Endothelial cell (in vitro differentiated cells): ENCODE data around the gene FAM168B. TPM values are rescaled to one million over a fixed set of nuclear protein-coding genes. Genes with fewer than 3 reads are reported as not detected.
A peak's percentile ranks its signal among the peaks of the same experiment; 100 is the strongest.

Experiments
- DNase-seq: peaks from one replicate; pipeline ENCODE4 v3.0.0; 2021; ENCODE audit warnings: low spot score
- H3K27ac Mint-ChIP-seq: one replicate; pipeline ENCODE4 v1.8.0; 2021; ENCODE audit warnings: mixed read lengths, inconsistent platforms; ENCODE audit not compliant: unreplicated experiment
- H3K27me3 Mint-ChIP-seq: one replicate; pipeline ENCODE4 v1.8.0; 2021; ENCODE audit warnings: mild to moderate bottlenecking, moderate library complexity, mixed read lengths, inconsistent platforms; ENCODE audit not compliant: unreplicated experiment
- H3K36me3 Mint-ChIP-seq: one replicate; pipeline ENCODE4 v1.8.0; 2021; ENCODE audit warnings: mild to moderate bottlenecking, low read depth, mixed read lengths, inconsistent platforms; ENCODE audit not compliant: unreplicated experiment
- H3K4me1 Mint-ChIP-seq: one replicate; pipeline ENCODE4 v1.8.0; 2021; ENCODE audit warnings: mild to moderate bottlenecking, mixed read lengths, inconsistent platforms; ENCODE audit not compliant: unreplicated experiment
- H3K4me3 Mint-ChIP-seq: one replicate; pipeline ENCODE4 v1.8.0; 2021; ENCODE audit warnings: mild to moderate bottlenecking, mixed read lengths, inconsistent platforms; ENCODE audit not compliant: unreplicated experiment
- H3K9me3 Mint-ChIP-seq: one replicate; pipeline ENCODE4 v1.8.0; 2021; ENCODE audit warnings: mixed read lengths, inconsistent platforms; ENCODE audit not compliant: unreplicated experiment
- CTCF ChIP-seq: fragments of 200-600 bp; sonication (generic); IDR thresholded peaks from one replicate; pipeline ENCODE4 v1.5.0; 2021; ENCODE audit warnings: antibody characterized with exemption; ENCODE audit not compliant: unreplicated experiment
- total RNA-seq: library from RNA; stranded (reverse); fragmentation: NEBNext Ultra II Directional; extraction: Animal tissue kit (Norgen Biotek cat#: 25700); gene quantifications from one replicate; pipeline ENCODE4 v1.2.1, GENCODE V29; 2021; ENCODE audit not compliant: unreplicated experiment

Gene FAM168B
- total RNA-seq, 1 donor from 2014 or later, result 72.0 TPM

- Mint-ChIP-seq H3K27ac (peak overlapping the region; percentile 7), H3K9me3 (no peaks in the 10 kb centered on the region), H3K4me3 (no peak overlapping the region), H3K27me3 (peaks cover 8% of the 10 kb centered on the region), H3K36me3 (peaks cover 24% of the 10 kb centered on the region), H3K4me1 (peaks cover 14% of the 10 kb centered on the region)
- no peak for TF ChIP-seq CTCF
- DNase-seq, result no peak
Observed at GRCh38 chr2:131064589-131065512, 28.4 kb downstream of the FAM168B start.

- no peaks in the 10 kb centered on the region for H3K9me3 Mint-ChIP-seq
- peaks cover 8% of the 10 kb centered on the region for H3K27me3 Mint-ChIP-seq
- no peak overlapping the region for H3K4me3 Mint-ChIP-seq
- peaks cover 26% of the 10 kb centered on the region for H3K36me3 Mint-ChIP-seq
- H3K27ac Mint-ChIP-seq, result no peak overlapping the region
- no peak for TF ChIP-seq CTCF
- DNase-seq, result no peak
- H3K4me1 Mint-ChIP-seq, result peaks cover 14% of the 10 kb centered on the region
Observed at GRCh38 chr2:131063501-131064283, 29.6 kb downstream of the FAM168B start.

DNA sequence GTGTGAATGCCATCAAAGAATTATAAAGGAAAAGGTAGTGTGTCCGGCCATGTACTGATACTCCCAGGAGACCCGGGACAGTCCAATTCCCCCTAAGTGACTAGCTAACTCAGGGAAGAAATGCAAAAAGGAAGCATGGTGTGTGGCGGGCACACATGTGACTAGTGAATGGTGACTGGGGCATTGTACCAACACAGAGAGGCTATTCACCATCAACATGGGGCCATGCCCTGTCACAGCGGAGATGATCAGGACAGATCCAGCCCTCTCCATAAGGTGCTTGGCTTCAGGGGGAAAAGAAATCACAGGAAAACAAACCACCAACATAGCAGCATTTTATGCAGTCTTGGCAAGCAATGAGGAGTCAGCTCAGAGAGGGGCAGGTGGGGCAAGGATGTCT is 34.3 kb downstream of the FAM168B start:
- Mint-ChIP-seq H3K9me3 (no peaks in the 10 kb centered on the region), H3K4me1 (peaks cover 6% of the 10 kb centered on the region), H3K27me3 (no peaks in the 10 kb centered on the region), H3K4me3 (no peak overlapping the region), H3K27ac (no peak overlapping the region), H3K36me3 (peaks cover 37% of the 10 kb centered on the region)
- no peak for DNase-seq
- TF ChIP-seq CTCF, result no peak

DNA sequence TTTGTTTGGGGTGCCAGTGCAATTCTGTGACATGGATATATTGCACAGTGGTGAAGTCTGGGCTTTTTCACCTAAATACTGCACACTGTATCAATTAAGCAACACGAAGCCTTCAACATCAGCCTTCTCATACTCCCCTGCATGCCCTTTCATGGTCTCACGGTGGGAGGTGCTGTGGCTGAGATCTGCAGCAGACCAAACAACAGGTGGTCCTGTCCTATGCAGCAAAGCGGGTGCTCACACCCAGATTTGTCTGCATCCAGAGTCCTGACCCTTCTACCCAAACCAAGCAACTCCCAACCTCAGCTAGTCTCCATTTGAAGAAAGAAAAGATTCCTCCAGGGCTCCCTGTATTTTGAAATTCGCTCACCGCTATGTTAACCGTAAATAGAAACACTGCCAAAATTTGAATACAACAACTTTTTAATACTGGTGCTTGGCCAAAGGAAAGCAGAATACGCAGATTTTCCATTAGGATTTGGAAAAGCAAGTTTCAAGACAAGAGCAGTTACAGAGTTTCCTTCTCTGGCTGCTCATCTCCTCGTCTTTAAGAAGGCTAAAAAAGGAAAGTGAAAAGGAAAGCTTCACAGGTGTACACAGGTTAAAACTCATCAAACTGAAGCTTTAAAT is 34.9 kb downstream of the FAM168B start:
- peaks cover 8% of the 10 kb centered on the region for H3K4me1 Mint-ChIP-seq
- no peak overlapping the region for H3K4me3 Mint-ChIP-seq
- no peaks in the 10 kb centered on the region for H3K9me3 Mint-ChIP-seq
- TF ChIP-seq CTCF, result no peak
- H3K27ac Mint-ChIP-seq, result no peak overlapping the region
- no peaks in the 10 kb centered on the region for H3K27me3 Mint-ChIP-seq
- peaks cover 40% of the 10 kb centered on the region for H3K36me3 Mint-ChIP-seq
- no peak for DNase-seq
